Measurements from ENCODE around the gene DENND2C.

GRCh38 chr1:114712977-114713376 is 43.1 kb upstream of the DENND2C start:
- TF ChIP-seq REST (IDR thresholded peaks at IDR 0.05; ENCODE audit: insufficient read depth in 1 of 2, low read depth in 2 of 2, low read length in 1 of 2), result no peak
- TF ChIP-seq CTCF (IDR thresholded peaks at IDR 0.05), result no peak
